DMS153 treated with DMSO at 0.1 percent for 48 hours (cell line): ENCODE measurements around the gene CEP104.
"Not testable (repeated sequence)": the region's sequence is repeated elsewhere in the genome, so short reads cannot be mapped to it uniquely, and the experiment has no call there.

Experiments
- DNase-seq: peaks from one replicate; lab custom pipeline; 2025; ENCODE audit not compliant: unreplicated experiment; lab: John Stamatoyannopoulos, UW

The CEP104 gene

DNA sequence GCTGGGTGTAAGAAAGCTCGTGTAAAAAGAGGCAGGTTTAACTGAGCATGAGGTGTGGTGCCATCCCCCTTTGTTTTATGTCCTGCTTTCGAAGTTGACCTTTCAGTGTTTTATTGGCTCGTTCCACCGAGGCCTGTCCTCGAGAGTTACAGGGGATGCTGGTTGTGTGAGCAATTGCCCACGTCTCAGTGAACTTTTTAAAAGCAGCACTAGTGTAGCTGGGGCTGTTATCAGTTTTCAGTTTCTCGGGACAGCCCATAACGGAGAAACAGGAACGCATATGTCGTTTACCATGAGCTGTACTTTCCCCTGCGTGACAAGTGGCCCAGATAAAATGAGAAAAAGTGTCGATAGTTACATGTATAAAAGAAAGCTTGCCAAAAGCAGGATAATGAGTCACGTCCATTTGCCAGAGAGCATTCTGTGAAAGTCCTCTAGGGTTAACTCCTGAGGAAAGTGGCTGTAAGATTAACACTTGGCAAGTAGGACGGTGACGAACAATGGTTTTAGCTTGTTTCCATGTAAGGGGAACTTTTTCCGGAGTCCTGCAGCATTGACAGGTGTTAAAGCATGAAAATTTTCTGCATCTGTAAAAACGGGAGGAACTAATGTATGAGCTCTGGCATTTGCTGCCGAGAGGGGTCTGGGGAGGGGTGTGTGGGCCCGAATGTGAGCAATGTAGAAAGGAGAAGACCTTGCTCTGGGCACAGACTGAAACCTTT, 52.9 kb downstream of the CEP104 start:
- no peak for DNase-seq

DNA sequence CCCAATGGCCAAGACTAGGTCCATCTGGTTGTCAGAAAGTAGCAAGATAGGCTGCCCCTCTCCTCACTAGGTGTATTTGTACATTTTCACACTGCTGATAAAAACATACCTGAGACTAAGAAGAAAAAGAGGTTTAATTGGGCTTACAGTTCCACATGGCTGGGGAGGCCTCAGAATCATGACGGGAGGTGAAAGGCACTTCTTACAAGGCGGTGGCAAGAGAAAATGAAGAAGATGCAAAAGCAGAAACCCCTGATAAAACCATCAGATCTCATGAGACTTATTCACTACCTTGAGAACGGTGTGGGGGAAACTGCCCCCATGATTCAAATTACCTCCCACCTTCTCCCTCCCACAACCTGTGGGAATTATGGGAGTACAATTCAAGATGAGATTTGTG, 56.2 kb downstream of the CEP104 start:
- not testable (repeated sequence) for DNase-seq

DNA sequence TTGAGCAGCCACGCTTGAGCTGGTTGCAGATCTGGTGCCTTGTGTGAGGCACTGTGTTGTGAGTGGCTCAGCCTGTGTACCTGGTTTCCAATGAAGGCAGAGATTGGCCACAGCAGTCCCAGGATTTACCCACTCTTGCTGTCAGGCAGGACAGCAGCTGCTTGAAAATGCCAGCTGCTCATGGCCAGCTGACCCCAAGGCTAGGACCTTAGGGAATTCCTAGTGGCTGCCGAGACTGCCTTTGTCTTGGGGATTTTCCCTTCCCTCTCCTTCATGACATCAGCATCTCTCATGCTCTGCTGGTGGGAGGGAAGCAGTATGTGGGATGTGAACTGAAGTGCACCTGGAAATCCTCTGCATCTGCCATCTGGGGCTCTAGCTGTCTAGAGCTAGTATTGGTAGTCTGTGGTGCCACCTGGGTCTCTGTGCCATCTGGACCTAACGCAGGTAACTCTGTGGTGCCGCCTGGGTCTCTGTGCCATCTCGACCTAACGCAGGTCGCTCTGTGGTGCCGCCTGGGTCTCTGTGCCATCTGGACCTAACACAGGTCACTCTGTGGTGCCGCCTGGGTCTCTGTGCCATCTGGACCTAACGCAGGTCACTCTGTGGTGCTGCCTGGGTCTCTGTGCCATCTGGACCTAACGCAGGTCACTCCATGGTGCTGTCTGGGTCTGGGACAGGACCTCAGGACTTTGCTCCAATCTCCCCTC, 56.9 kb downstream of the CEP104 start:
- no peak for DNase-seq

DNA sequence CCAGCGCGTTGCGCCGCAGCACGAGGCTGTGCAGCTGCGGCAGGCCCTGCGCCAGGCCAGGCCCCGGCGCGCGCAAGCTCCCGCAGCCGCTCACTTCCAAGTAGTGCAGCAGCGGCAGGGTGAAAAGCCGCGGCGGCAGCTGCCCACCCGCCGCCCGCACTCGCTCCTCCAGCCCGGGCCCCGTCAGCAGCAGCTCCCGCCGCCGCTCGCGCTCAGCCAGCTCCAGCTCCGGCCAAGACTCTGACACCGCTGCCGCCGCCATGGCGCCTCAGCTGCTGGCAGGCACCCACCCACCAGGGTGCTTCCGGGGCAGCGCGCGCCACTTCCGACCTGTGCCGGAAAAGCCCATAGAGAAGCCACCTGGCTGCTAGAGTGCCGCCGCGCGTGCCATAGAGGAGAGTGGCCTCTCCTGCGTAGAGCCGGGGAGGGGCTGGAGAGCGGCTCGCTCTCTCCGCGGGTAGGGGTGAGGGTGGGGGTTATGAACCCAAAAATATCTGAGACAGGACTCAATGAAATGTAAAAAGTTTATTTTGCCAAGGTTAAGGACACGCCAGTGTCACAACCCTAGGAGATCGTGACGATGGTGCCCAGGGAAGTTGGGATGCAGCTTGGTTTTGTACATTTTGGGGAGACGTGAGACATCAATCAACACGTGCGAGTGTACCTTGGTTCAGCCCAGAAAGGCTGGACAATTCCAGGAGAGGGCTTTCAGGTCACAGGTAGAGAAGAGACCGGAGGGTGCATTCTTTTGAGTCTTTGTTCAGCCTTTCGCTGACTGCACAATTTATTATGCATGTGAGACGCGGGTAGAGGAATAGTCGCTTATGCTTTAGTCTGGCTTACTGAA, 60.6 kb downstream of the CEP104 start, which contains the start of gene LRRC47:
Gene LRRC47, minus strand, starts transcription at position 284 of the 847 bp plus-strand sequence. Its CDS starts 22 bp downstream, at position 262.
- DNase-seq: peak; percentile 46

DNA sequence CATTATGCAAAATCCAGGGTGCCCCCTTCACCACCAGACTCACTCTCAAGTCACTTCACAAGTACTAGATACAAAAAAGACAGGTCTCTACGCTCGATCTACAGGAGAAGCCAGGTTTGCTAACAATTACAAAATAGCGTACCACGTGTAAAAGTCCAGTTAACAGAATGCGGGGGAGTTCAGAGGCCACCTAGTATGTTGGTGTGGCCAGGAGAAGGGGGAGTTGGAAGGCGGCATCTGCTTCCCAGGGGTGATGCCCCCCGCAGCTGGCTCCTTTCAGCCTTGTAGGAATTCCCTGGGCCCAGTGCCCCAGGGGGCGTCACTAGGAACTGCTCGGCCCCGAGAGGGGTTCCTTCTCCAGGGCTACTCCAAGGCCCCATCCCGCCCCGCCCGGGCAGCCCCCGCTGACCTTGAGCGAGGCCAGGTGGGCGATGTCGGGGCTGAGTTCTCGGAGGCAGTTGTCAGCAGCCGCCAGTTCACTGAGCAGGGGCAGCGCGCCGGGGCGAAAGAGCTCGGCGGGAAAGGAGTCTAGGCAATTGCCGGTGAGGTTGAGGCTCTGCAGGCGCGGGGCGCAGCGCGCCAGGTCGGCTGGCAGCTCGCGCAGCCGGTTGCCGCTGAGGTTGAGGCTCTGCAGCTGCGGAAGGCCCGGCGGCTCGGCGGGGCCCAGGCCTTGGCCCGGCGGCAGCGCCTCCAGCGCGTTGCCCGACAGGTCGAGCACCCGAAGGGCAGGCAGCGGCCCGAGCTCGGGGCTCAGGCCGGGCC, 61.4 kb downstream of the CEP104 start:
- DNase-seq: no peak

DNA sequence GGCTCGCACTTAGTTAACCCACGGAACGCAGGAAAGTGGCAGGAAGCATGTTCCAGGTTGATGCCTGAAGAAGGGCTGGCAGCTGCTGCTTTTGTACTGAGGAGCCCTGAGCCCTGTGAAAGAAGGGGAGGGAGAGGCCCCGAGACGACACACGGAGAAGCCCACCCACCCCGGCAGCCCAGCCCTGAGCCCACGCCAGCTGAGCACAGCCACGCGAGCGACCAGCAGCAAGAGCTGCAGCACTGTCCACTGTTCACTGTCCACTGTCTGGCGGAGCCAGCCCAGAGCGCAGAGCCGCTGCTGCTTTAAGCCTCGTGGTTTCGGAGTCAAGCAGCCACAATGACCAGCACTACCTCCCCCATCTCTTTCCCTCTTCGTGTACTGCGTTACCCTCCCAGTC, 66.1 kb downstream of the CEP104 start:
- DNase-seq: no peak

DNA sequence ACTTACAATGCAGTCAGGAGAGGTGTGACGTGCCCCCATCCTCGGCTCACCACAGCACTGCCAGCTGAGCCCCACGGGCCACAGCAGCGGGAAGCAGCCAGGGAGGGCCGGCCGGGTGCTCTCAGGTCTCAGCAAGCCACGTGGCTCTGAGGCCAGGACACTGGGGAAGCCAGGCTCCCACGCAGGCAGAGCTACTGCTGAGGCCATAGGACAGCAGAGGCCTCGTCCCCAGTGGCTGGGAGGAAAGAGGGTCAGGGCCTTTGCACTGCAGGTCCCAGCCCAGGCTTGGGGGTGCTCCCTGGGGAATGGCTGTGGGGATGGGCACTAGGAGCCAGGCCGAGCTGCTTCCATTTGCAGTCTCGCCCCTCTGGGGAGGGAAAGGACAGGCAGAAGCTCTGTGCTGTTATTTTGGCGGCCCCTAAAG, 66.5 kb downstream of the CEP104 start:
- no peak for DNase-seq

DNA sequence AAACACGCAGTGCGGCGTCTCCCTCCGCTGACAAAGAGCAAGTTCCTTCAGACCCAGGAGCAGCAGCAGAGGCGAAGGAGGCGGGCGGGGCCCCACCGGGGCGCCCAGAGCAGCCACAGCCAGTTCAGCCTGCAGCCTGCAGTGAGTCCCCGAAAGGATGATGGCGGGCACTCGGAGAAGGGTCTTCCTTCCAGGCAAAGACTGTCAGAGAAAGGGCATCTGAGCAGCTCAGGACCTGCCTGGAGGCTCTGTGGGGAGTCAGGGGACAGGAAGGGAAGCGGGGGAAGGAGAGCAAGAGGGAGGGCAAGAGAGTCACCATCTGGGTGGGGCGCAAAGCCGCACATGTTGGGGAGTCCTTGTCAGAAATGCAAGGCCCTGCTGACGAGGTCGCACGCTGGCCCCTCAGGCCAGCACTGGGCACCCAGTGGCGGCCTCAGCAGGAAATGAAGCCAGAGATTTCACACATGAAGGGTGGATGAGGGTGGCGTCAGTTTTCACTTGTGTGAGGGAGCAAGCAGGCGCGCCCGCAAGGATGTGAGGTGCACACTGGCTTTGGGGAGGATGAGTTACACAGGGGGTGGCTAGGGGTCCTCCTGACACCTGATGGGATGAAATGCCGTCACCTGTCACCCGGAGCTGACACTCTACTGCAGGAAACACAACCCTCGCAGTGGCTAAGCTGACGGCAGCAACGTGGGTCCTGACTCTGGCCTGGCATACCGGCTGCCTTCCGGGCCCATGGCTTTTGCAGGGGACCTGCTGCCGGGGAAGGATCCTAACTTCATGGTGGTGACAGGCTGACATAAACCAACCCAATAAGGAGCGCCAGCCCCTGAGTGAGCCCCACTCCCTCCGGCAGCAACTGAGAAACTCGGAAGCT, 67.3 kb downstream of the CEP104 start:
- DNase-seq: no peak

DNA sequence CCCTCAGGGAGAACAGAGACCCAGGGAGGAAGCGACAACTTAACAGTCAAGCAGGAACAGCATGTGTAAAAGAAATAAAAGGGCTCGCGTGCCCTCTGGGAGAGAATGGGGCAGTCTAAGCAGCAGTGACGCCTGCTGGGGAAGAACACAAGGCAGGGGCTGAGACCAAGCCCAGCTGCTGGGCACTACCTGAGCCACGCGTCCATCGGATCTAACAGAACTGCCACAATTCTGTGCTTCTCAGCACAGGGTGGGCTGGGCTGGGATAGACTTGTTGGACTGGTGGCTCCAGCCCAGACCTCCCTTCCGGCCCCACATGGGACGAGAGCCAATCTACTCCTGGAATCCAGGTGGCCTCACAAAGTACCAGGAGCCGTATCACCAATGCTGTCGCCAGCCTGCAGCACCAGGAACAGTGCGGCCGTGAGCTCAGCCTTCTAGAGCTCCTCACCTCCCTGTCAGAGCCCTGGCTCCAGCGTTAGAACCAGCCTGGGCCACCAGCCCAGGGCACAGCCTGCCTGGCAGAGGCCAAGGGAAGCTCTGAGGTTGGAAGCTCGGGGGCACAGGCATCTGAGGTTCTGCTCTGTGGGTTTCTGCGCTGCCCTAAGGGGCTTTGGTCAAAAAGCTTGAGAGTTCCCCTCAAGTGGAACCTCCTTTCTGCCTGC, 68.1 kb downstream of the CEP104 start:
- DNase-seq: no peak

DNA sequence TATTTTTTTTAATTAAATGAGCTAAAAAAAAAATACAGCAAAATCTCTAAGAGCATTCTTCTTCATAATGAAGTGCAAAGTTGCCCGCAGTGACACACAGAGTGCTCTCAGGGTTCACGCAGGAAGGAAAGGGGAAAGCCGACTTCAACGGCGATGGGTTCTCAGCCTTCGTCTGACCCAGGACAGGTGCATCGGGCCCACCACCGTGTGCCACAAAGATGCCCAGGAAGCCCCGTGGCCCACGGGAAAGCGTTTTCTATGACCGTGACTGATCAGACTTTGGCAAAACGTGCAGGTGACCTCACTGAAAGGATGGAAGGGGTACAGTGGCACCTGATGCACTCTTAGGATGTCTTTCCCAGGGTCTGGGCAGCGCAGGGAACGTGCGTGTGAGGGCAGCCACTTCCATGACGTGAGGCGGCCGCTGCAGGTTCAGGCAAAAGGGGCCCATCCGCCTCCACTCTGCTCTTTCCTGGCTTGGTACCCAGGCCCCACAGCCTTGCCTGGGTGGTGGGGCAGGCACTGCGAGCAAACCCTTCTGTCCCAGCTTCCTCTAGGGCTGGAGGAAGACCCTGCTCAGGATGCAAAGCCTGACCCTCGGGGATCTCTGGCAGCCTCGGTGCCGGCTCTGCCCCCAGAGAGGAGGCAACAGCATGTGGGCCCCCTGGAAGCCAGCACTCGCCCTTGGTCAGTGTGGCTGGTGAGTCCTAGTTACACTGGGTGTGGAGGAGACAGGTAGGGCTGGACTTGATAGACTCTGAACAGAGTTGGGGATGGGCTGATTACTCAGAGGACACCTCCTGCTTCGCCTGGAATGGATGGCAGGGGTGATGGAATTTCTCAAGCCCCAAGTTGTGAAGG, 69.0 kb downstream of the CEP104 start:
- DNase-seq: no peak

DNA sequence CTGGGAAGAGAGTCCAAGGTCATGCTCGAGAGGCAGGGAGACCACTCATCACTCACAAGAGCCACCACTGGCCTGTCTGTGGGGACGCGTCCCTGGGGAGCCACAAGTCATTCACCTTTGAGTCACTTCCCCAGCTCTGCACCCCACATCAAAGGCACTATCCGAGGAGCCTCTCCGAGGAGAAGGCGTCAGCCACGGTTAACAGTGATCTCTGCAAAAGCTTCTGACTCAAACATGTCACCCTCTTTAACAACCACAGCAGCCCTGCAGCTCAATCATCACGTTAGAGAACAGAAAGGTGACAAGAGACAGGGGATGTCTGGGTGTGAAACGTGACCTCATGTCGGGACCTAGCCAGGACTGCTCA, 69.7 kb downstream of the CEP104 start:
- DNase-seq: no peak

DNA sequence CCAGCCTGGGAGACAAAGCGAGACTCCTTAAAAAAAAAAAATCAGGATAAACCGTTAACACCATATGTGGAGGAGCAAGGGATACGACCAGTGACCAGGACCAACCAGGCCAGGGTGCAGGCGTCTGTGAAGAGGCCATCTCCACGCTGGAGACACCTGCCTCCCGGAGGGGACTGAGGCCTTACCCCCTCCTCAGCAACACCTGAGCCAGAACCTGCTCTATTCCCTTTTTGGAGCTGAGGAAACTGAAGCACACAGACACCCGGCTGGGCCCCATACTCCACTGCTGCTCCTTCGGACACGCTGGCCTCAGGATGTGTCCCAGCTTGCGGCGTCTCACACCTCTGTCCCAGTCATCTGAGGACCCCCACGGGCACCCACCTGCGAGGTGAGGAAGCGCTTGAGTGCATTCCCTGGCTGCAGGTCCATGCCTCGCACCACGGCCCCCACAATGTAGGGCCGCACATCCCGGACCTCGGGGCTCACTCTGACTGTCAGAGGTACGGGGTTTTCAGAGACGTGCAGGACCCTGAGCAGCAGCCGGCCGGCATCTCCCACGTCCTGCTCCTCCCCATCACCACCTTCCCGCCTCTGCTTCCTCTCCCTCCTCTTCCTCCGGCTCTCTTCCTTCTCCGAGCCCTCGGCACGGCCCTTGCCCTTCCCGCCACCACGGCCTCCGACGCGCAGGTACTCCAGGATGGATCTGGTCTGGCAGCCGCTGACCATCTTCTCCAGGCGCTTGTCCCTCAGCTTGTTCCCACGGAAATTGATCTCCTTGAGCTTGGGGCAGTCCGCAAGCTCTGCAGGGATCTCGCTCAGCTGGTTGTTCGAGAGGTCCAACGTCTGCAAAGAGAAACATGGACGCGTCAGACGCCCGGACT, 70.3 kb downstream of the CEP104 start:
- DNase-seq: no peak

DNA sequence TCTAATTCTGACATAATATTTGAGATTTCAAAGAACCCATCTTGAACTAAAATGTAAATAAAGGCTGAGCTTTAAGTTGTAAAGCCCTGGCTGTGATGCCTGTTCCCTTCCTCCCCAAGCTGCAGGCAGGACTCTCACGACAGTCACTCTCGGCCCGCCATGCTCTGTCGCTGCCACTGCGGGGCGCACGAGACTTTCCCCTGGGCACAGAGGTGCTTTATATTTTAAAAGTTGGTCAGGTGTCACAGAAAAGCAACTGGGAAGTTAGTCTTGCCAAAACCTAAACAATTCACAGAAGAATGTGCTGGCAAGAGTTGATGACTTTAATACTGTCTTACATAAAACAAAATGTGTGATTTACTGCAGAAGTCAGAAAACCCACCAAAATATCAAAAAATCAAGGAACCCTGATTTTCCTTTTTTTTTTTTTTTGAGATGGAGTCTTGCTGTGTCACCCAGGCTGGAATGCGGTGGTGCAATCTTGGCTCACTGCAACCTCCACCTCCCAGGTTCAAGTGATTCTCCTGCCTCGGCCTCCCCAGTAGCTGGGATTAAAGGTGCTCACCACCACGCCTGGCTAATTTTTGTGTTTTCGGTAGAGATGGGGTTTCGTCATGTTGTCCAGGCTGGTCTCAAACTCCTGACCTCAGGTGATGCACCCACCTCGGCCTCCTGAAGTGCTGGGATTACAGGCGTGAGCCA, 71.4 kb downstream of the CEP104 start:
- DNase-seq: no peak

DNA sequence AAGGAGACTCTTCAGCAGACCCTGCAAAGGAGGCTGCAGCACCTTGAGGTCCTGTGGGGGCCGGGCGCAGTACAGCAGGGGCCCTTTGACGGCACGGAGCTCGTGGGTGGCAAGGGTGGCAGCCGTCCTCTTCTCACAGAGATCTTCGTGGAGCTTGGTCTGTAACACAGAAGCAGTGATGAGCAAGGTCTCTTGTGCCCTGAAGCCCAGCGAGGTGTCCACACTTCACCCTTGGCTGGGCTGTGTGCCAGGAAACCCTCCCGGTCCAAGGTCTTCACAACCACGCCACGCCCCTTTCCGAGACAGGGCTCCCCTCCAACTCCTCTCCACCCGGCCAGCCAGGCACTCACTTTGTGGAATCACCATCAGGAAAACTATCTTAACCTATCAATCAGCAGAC, 72.0 kb downstream of the CEP104 start:
- no peak for DNase-seq

DNA sequence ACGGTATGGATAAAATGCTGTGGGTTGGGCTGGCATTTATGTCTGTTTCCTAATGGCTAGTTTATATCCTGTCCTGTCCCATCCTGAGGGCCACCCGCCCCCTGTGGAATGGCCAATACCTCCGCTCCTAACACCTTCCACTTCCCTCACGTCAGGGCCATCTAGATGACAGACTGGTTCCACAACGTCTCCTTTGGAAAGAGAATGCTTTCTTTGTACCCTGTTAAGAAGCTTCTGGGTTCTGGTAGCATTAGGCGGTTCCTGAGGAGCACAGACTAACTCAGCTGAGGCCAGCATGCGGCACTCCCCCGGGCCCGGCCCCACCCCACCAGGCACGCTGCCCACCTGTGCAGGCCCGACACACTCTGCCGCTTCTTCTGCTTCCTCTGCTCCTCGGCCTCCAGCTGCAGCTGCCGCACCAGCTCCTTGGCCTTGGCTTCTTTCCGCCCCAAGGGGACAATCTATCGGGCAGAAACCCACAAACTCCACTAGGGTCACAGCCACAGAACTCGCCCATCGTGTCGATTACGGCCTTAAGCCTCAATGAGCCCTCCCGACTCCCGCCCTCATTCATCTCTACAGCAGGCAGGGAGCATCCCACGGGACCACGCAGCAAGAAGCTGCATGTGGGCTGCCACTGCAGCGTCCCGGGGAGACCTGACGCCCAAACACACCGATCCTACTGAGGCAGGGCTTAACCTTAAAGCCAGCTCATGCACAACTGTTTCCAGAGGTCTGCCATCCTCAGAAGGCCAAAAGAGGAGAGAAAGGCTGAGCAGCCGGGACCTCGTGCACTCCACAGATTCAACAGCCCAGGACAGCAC, 73.1 kb downstream of the CEP104 start:
- DNase-seq: no peak

DNA sequence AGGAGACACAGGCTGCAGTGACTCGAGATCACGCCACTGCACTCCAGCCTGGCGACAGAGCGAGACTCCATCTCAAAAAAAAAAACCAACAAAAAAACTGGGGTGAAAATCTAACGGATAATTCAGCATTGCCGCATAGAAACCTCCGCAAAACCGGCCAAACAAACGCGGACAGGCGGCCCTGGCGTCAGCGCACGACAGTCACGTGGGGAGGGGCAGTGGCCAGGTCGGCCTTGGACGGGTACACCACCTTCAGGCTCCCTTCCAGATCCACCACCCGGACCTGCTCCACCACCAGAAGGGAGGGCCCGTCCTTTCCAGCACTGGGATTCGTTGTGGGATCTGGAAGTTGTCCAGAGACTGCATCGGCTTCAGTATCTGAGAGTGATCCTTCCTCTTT, 76.1 kb downstream of the CEP104 start:
- DNase-seq: no peak
